IMR-90 (cell line): ENCODE data around the gene NDUFB10. TPM values are rescaled to one million over a fixed set of nuclear protein-coding genes. Genes with fewer than 3 reads are reported as not detected.

Experiments used
- ATAC-seq: fragments of 200-7000 bp; cut with Tn5 transposase; 2 replicates; pipeline ENCODE4 v1.9.1; 2020; ENCODE audit warnings: low read depth, mild to moderate bottlenecking, moderate library complexity
- BruUV-seq: library from RNA; stranded (reverse); fragments of 400-500 nt; replicated peaks from 2 replicates; lab custom pipeline; 2021; lab: Mats Ljungman, UMichigan
- CTCF ChIA-PET: fragments of 300-600 bp; formaldehyde crosslinking; extraction: SDS; loops from one replicate; lab custom pipeline; 2021; ENCODE audit warnings: antibody characterized with exemption; lab: Yijun Ruan, JAX
- POLR2A ChIA-PET: fragments of 300-600 bp; sonication (Branson Sonifier 250); formaldehyde crosslinking; loops from one replicate; lab custom pipeline; 2022; ENCODE audit warnings: antibody characterized with exemption; ENCODE audit not compliant: unreplicated experiment; lab: Charles Lee
- DNase-seq: peaks from one replicate; pipeline ENCODE4 v3.0.0; 2013
- H2AFZ ChIP-seq: replicated peaks from 2 replicates; pipeline ENCODE3; 2013; ENCODE audit warnings: low read length, mild to moderate bottlenecking; ENCODE audit not compliant: poor library complexity
- H2AK5ac ChIP-seq: 2 replicates; pipeline ENCODE4 v1.6.1; 2013; ENCODE audit warnings: low read depth, low read length, inconsistent platforms
- H2AK9ac ChIP-seq: replicated peaks from 2 replicates; pipeline ENCODE3; 2013; ENCODE audit warnings: mild to moderate bottlenecking, low read depth, low read length, moderate library complexity; ENCODE audit not compliant: poor library complexity
- H2BK120ac ChIP-seq: 2 replicates; pipeline ENCODE4 v1.6.1; 2013; ENCODE audit warnings: low read depth, low read length, inconsistent platforms
- H2BK15ac ChIP-seq: 3 replicates; pipeline ENCODE4 v1.6.1; 2013; ENCODE audit warnings: low read depth, low read length, inconsistent platforms
- H2BK20ac ChIP-seq: 2 replicates; pipeline ENCODE4 v1.6.1; 2013; ENCODE audit warnings: low read depth, mild to moderate bottlenecking, inconsistent platforms, low read length, moderate library complexity
- H2BK5ac ChIP-seq: 2 replicates; pipeline ENCODE4 v1.6.1; 2013; ENCODE audit warnings: mild to moderate bottlenecking, low read depth, low read length, inconsistent platforms; ENCODE audit not compliant: poor library complexity, severe bottlenecking
- H3K14ac ChIP-seq: replicated peaks from 2 replicates; pipeline ENCODE4 v1.6.1; 2013; ENCODE audit warnings: low read depth, low read length, inconsistent platforms
- H3K18ac ChIP-seq: 2 replicates; pipeline ENCODE4 v1.6.1; 2013; ENCODE audit warnings: low read depth, low read length, control low read depth
- H3K23ac ChIP-seq: 2 replicates; pipeline ENCODE4 v1.6.1; 2013; ENCODE audit warnings: low read depth, low read length, inconsistent platforms
- H3K27ac ChIP-seq: 2 replicates; pipeline ENCODE4 v1.5.1; 2013; ENCODE audit warnings: mild to moderate bottlenecking, control low read depth, low read length; ENCODE audit not compliant: insufficient read depth
- H3K27me3 ChIP-seq: 2 replicates; pipeline ENCODE4 v1.6.1; 2013; ENCODE audit warnings: low read length; ENCODE audit not compliant: control insufficient read depth, insufficient read depth
- H3K36me3 ChIP-seq: 2 replicates; pipeline ENCODE4 v1.6.1; 2013; ENCODE audit warnings: low read length, mixed read lengths; ENCODE audit not compliant: control insufficient read depth, insufficient read depth
- H3K4ac ChIP-seq: 2 replicates; pipeline ENCODE4 v1.6.1; 2013; ENCODE audit warnings: low read depth, low read length, inconsistent platforms
- H3K4me1 ChIP-seq: 2 replicates; pipeline ENCODE4 v1.6.1; 2013; ENCODE audit warnings: low read length, mixed read lengths; ENCODE audit not compliant: control insufficient read depth, insufficient read depth
- H3K4me2 ChIP-seq: 2 replicates; pipeline ENCODE4 v1.6.1; 2013; ENCODE audit warnings: low read depth, mild to moderate bottlenecking, control low read depth, low read length, moderate library complexity
- H3K4me3 ChIP-seq: 2 replicates; pipeline ENCODE4 v1.5.1; 2013; ENCODE audit warnings: low read depth, mild to moderate bottlenecking, control low read depth, low read length, moderate library complexity; ENCODE audit not compliant: insufficient read depth
- H3K56ac ChIP-seq: 2 replicates; pipeline ENCODE4 v1.6.1; 2013; ENCODE audit warnings: low read length, inconsistent platforms; ENCODE audit not compliant: insufficient read depth; ENCODE audit errors: extremely low read depth
- H3K79me1 ChIP-seq, 2 experiments: 2 replicates each; pipeline ENCODE4 v1.6.1; 2013; ENCODE audit warnings: low read length in 2 of 2, inconsistent platforms in 1 of 2, low read depth in 1 of 2
- H3K9ac ChIP-seq: 2 replicates; pipeline ENCODE4 v1.6.1; 2013; ENCODE audit warnings: low read depth, low read length, control low read depth
- H3K9me1 ChIP-seq: 2 replicates; pipeline ENCODE4 v1.6.1; 2013; ENCODE audit warnings: low read length, inconsistent platforms; ENCODE audit not compliant: insufficient read depth
- H3K9me3 ChIP-seq: 2 replicates; pipeline ENCODE4 v1.6.1; 2013; ENCODE audit warnings: low read length; ENCODE audit not compliant: control insufficient read depth, insufficient read depth
- H4K20me1 ChIP-seq: 2 replicates; pipeline ENCODE4 v1.6.1; 2013; ENCODE audit warnings: low read length, inconsistent platforms; ENCODE audit not compliant: insufficient read depth
- H4K5ac ChIP-seq: 2 replicates; pipeline ENCODE4 v1.6.1; 2013; ENCODE audit warnings: mild to moderate bottlenecking, low read depth, low read length, control low read depth
- H4K8ac ChIP-seq, 2 experiments: 2 replicates each; pipeline ENCODE4 v1.6.1; 2013; ENCODE audit warnings: low read depth in 2 of 2, low read length in 2 of 2, control low read depth in 1 of 2, inconsistent platforms in 1 of 2
- H4K91ac ChIP-seq: 2 replicates; pipeline ENCODE4 v1.6.1; 2013; ENCODE audit warnings: low read depth, low read length, inconsistent platforms; ENCODE audit not compliant: insufficient read depth
- BHLHE40 ChIP-seq: fragments of 150-350 bp; IDR thresholded peaks from 2 replicates; pipeline ENCODE4 v1.6.1; 2016; ENCODE audit warnings: mild to moderate bottlenecking, low read depth, low read length
- CEBPB ChIP-seq: IDR thresholded peaks from 2 replicates; pipeline ENCODE4 v1.6.1; 2012; ENCODE audit warnings: low read depth, low read length, improper control_type of control experiment
- CHD1 ChIP-seq: IDR thresholded peaks from 2 replicates; pipeline ENCODE4 v1.6.1; 2012; ENCODE audit warnings: low read depth, low read length, improper control_type of control experiment
- FOS ChIP-seq: fragments of 150-350 bp; IDR thresholded peaks from 2 replicates; pipeline ENCODE4 v1.6.1; 2016; ENCODE audit warnings: low read depth, low read length
- MAFK ChIP-seq: IDR thresholded peaks from 2 replicates; pipeline ENCODE4 v1.6.1; 2012; ENCODE audit warnings: low read depth, low read length, improper control_type of control experiment
- MAZ ChIP-seq: IDR thresholded peaks from 2 replicates; pipeline ENCODE4 v1.6.1; 2012; ENCODE audit warnings: low read depth, mild to moderate bottlenecking, low read length, improper control_type of control experiment, moderate library complexity, borderline replicate concordance
- MXI1 ChIP-seq: IDR thresholded peaks from 2 replicates; pipeline ENCODE4 v1.6.1; 2012; ENCODE audit warnings: low read depth, mild to moderate bottlenecking, low read length, moderate library complexity, borderline replicate concordance
- NFE2L2 ChIP-seq: fragments of 150-350 bp; IDR thresholded peaks from 2 replicates; pipeline ENCODE4 v1.6.1; 2016; ENCODE audit warnings: low read depth, mild to moderate bottlenecking, low read length
- POLR2A ChIP-seq: IDR thresholded peaks from 2 replicates; pipeline ENCODE4 v1.6.1; 2012; ENCODE audit warnings: mild to moderate bottlenecking, low read depth, low read length
- RAD21 ChIP-seq: IDR thresholded peaks from 2 replicates; pipeline ENCODE4 v1.6.1; 2012; ENCODE audit warnings: low read length, improper control_type of control experiment
- RFX5 ChIP-seq: IDR thresholded peaks from 2 replicates; pipeline ENCODE4 v1.8.0; 2012; ENCODE audit warnings: low read depth, mild to moderate bottlenecking, low read length, moderate library complexity
- SMC3 ChIP-seq: fragments of 150-350 bp; IDR thresholded peaks from 2 replicates; pipeline ENCODE4 v1.6.1; 2016; ENCODE audit warnings: low read depth, mild to moderate bottlenecking, antibody characterized with exemption, low read length, moderate library complexity
- WGBS, 2 experiments: methylation state at CpG; one replicate each; pipeline versions ENCODE4 v1.1.5 to v1.1.7; 2013; ENCODE audit warnings: missing lambda C conversion rate in 2 of 2; ENCODE audit not compliant: insufficient read length in 1 of 2; ENCODE audit errors: extremely low coverage in 2 of 2; 5-methylcytosine and 5-hydroxymethylcytosine counted together
- dilution Hi-C: fragments of 300-500 bp; cut with HindIII; formaldehyde crosslinking; loops from one replicate; pipeline ENCODE4 v1.14.3; 2018; ENCODE audit warnings: low sequenced_read_pairs; ENCODE audit not compliant: unreplicated experiment
- in situ Hi-C: fragments of 300-500 bp; cut with MboI; formaldehyde crosslinking; loops from 3 replicates; pipeline ENCODE4 v1.14.3; 2019; ENCODE audit warnings: low sequenced_read_pairs, inconsistent platforms, mixed read lengths
- intact Hi-C: fragments of 100-400 bp; cut with micrococcal nuclease; formaldehyde crosslinking; loops from 2 replicates; pipeline ENCODE4 v1.10.0; 2022
- polyA plus RNA-seq, 3 experiments: library from polyadenylated mRNA; depleted of rRNA; stranded (reverse); fragments of >200 nt; gene quantifications; 2 replicates each; pipeline ENCODE4 v1.2.3, GENCODE V29; 2012; ENCODE audit warnings: low replicate concordance in 1 of 3
- total RNA-seq: library from RNA; depleted of rRNA; stranded (reverse); fragments of >200 nt; gene quantifications from 2 replicates; pipeline ENCODE4 v1.2.3, GENCODE V29; 2012
- TF ChIP-seq, protein P1 (sequence below): conservative IDR thresholded peaks from 2 replicates; pipeline ENCODE4 v1.5.1; 2012; ENCODE audit warnings: mild to moderate bottlenecking, low read depth, low read length, improper control_type of control experiment
- TF ChIP-seq, protein P2 (sequence below): fragments of 150-350 bp; IDR thresholded peaks from 2 replicates; pipeline ENCODE4 v1.6.1; 2016; ENCODE audit warnings: low read depth, mild to moderate bottlenecking, low read length, moderate library complexity, borderline replicate concordance
- TF ChIP-seq, protein P3 (sequence below): fragments of 150-350 bp; IDR thresholded peaks from 2 replicates; pipeline ENCODE4 v1.6.1; 2017; ENCODE audit warnings: mild to moderate bottlenecking, antibody characterized with exemption, low read length, low read depth

The NDUFB10 gene
- total and polyA plus RNA-seq, 2 of the 4 experiments (the other 2 are of a cell fraction): 189 to 220 TPM

GRCh38 chr16:2007081-2007836 lies 47.9 kb downstream of the NDUFB10 start:
- Histone ChIP-seq H3K79me1 (peaks cover 18 to 78% of the 10 kb centered on the region in 2 experiments; a peak in 3 of 4 replicates), H3K4ac (no peak overlapping the region), H4K8ac (no peak overlapping the region), H3K27ac (peak overlapping the region; percentile 17), H3K9me3 (no peaks in the 10 kb centered on the region), H3K36me3 (peaks cover 21% of the 10 kb centered on the region), H2BK20ac (no peak overlapping the region), H3K23ac (peak overlapping the region; percentile 80; the same call in 1 of the 2 replicates), H2BK120ac (0 out of 2 replicates have a peak overlapping the region, but pooled peaks have one; percentile 44), H3K4me2 (peak overlapping the region; percentile 46; the same call in 1 of the 2 replicates), H3K9ac (peak overlapping the region; percentile 9; the same call in 1 of the 2 replicates), H3K56ac (no peak overlapping the region), H3K27me3 (no peaks in the 10 kb centered on the region), H3K18ac (no peak overlapping the region), H2BK15ac (no peak overlapping the region), H4K20me1 (peaks cover 66% of the 10 kb centered on the region), H3K4me1 (peaks cover 28% of the 10 kb centered on the region), H2AK5ac (peak overlapping the region; percentile 18; the same call in 1 of the 2 replicates), H2BK5ac (no peak overlapping the region), H4K5ac (no peak overlapping the region), H4K91ac (no peak overlapping the region), H3K14ac (no peak overlapping the region), H2AK9ac (no peak overlapping the region), H2AFZ (peak overlapping the region; percentile 53), H3K4me3 (no peak overlapping the region), H3K9me1 (peaks cover 8% of the 10 kb centered on the region; the same call in 1 of the 2 replicates)
- ChIA-PET CTCF (interaction anchor here (1.4 kb wide), 1 partner anchor 133 kb away, joined by 4 read pairs; no protein-coding TSS in a partner anchor), POLR2A (no interaction called here)
- BruUV-seq: no TSS peak
- intact Hi-C loops (no loop called here), in situ Hi-C loops (no loop called here), dilution Hi-C loops (no loop called here)
- no peak for DNase-seq
- WGBS, 2 experiments: 78% methylated on average over 6 of the region's 16 CpGs; no CpG with 5 or more reads in 1 of the 2 experiments
- no peak for ATAC-seq
- no peak for TF ChIP-seq RAD21
- TF ChIP-seq, protein P1, sequence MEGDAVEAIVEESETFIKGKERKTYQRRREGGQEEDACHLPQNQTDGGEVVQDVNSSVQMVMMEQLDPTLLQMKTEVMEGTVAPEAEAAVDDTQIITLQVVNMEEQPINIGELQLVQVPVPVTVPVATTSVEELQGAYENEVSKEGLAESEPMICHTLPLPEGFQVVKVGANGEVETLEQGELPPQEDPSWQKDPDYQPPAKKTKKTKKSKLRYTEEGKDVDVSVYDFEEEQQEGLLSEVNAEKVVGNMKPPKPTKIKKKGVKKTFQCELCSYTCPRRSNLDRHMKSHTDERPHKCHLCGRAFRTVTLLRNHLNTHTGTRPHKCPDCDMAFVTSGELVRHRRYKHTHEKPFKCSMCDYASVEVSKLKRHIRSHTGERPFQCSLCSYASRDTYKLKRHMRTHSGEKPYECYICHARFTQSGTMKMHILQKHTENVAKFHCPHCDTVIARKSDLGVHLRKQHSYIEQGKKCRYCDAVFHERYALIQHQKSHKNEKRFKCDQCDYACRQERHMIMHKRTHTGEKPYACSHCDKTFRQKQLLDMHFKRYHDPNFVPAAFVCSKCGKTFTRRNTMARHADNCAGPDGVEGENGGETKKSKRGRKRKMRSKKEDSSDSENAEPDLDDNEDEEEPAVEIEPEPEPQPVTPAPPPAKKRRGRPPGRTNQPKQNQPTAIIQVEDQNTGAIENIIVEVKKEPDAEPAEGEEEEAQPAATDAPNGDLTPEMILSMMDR: no peak
- no peak for TF ChIP-seq MAFK
- TF ChIP-seq SMC3: no peak
- no peak for TF ChIP-seq MXI1
- TF ChIP-seq CHD1: no peak
- TF ChIP-seq RFX5: no peak
- no peak for TF ChIP-seq CEBPB
- no peak for TF ChIP-seq MAZ
- TF ChIP-seq POLR2A: no peak
- no peak for TF ChIP-seq BHLHE40
- TF ChIP-seq NFE2L2: no peak
- TF ChIP-seq, protein P2, sequence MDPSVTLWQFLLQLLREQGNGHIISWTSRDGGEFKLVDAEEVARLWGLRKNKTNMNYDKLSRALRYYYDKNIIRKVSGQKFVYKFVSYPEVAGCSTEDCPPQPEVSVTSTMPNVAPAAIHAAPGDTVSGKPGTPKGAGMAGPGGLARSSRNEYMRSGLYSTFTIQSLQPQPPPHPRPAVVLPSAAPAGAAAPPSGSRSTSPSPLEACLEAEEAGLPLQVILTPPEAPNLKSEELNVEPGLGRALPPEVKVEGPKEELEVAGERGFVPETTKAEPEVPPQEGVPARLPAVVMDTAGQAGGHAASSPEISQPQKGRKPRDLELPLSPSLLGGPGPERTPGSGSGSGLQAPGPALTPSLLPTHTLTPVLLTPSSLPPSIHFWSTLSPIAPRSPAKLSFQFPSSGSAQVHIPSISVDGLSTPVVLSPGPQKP: no peak
- TF ChIP-seq, protein P3, sequence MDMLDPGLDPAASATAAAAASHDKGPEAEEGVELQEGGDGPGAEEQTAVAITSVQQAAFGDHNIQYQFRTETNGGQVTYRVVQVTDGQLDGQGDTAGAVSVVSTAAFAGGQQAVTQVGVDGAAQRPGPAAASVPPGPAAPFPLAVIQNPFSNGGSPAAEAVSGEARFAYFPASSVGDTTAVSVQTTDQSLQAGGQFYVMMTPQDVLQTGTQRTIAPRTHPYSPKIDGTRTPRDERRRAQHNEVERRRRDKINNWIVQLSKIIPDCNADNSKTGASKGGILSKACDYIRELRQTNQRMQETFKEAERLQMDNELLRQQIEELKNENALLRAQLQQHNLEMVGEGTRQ: no peak
- no peak for TF ChIP-seq FOS
